HepG2 (cell line): ENCODE data around the gene MRS2. TPM values are rescaled to one million over a fixed set of nuclear protein-coding genes. Genes with fewer than 3 reads are reported as not detected.

Source experiments
- HES4 ChIP-seq: sonication (generic); formaldehyde crosslinking; IDR thresholded peaks from 2 replicates; pipeline ENCODE4 v1.9.0; 2021; ENCODE audit warnings: mild to moderate bottlenecking, missing genetic modification reagents, borderline replicate concordance
- MAFF ChIP-seq: IDR thresholded peaks from 2 replicates; pipeline ENCODE4 v1.6.1; 2011; ENCODE audit warnings: low read depth, low read length, improper control_type of control experiment
- MAZ ChIP-seq, 2 experiments: sonication (generic) in 1 of 2; formaldehyde crosslinking in 1 of 2; IDR thresholded peaks; 2 replicates each; pipeline versions ENCODE4 v1.5.0 to v1.6.1; 2012 to 2020; ENCODE audit warnings: low read depth in 2 of 2, mild to moderate bottlenecking in 2 of 2, borderline replicate concordance in 1 of 2, improper control_type of control experiment in 1 of 2, low read length in 1 of 2, missing genetic modification reagents in 1 of 2, moderate library complexity in 1 of 2
- PLSCR1 ChIP-seq: sonication (generic); formaldehyde crosslinking; IDR thresholded peaks from 2 replicates; pipeline ENCODE4 v1.5.0; 2020; ENCODE audit warnings: missing genetic modification reagents, mild to moderate bottlenecking, borderline replicate concordance
- RAD21 ChIP-seq: fragments of 450-650 bp; formaldehyde crosslinking; IDR thresholded peaks from 2 replicates; pipeline ENCODE4 v1.5.0; 2020; ENCODE audit warnings: mild to moderate bottlenecking
- RORA ChIP-seq: sonication (generic); formaldehyde crosslinking; IDR thresholded peaks from 2 replicates; pipeline ENCODE4 v1.5.0; 2020; ENCODE audit warnings: mild to moderate bottlenecking, missing genetic modification reagents, moderate library complexity
- SMAD3 ChIP-seq: sonication (generic); formaldehyde crosslinking; IDR thresholded peaks from 2 replicates; pipeline ENCODE4 v1.4.0; 2020; ENCODE audit warnings: missing genetic modification reagents
- SRSF1 ChIP-seq: fragments of 200-400 bp; formaldehyde crosslinking; optimal IDR thresholded peaks from 2 replicates; pipeline ENCODE3; 2017; ENCODE audit warnings: mild to moderate bottlenecking, low read depth, low read length, moderate library complexity
- ZFP36 ChIP-seq: fragments of 150-350 bp; IDR thresholded peaks from 2 replicates; pipeline ENCODE4 v1.6.1; 2018; ENCODE audit warnings: borderline replicate concordance, low read length, low read depth; ENCODE audit not compliant: partially characterized antibody
- ZNF280B ChIP-seq: sonication (generic); formaldehyde crosslinking; IDR thresholded peaks from 2 replicates; pipeline ENCODE4 v1.5.0; 2020; ENCODE audit warnings: missing genetic modification reagents, mild to moderate bottlenecking, borderline replicate concordance
- polyA plus RNA-seq, 8 experiments: library from polyadenylated mRNA; depleted of rRNA in 3 of 8; stranded (reverse) in 7 of 8; unstranded in 1 of 8; fragments of >200 nt; fragmentation: Illumina TruSeq in 4 of 8; extraction: Trizol in 4 of 8; gene quantifications; 2 replicates each; pipeline versions ENCODE4 v1.2.1 to v1.2.3, GENCODE V29; 2011 to 2016; ENCODE audit warnings: low read depth in 4 of 8, missing spikeins in 1 of 8, mixed read lengths in 1 of 8; ENCODE audit not compliant: insufficient read depth in 1 of 8
- total RNA-seq, 5 experiments: library from RNA; depleted of rRNA; stranded (reverse); fragments of >200 nt; fragmentation: Illumina TruSeq; extraction: Trizol; gene quantifications; 2 replicates each; pipeline ENCODE4 v1.2.3, GENCODE V29; 2016; ENCODE audit warnings: low read depth in 1 of 5
- TF ChIP-seq, protein P1 (sequence below): sonication (generic); formaldehyde crosslinking; IDR thresholded peaks from 2 replicates; pipeline ENCODE4 v1.4.0; 2020; ENCODE audit warnings: low read depth, missing genetic modification reagents
- TF ChIP-seq, protein P2 (sequence below): sonication (generic); formaldehyde crosslinking; conservative IDR thresholded peaks from 2 replicates; pipeline ENCODE4 v1.4.0; 2020; ENCODE audit warnings: mild to moderate bottlenecking, missing genetic modification reagents, moderate library complexity
- TF ChIP-seq, protein P3 (sequence below): sonication (generic); formaldehyde crosslinking; IDR thresholded peaks from 2 replicates; pipeline ENCODE4 v1.4.0; 2020; ENCODE audit warnings: missing genetic modification reagents, mild to moderate bottlenecking, borderline replicate concordance

MRS2 gene
- total and polyA plus RNA-seq, 2 of the 13 experiments (the other 11 are each of a cell fraction or from before 2014, with no cell fraction given): 31.1 to 83.8 TPM

DNA sequence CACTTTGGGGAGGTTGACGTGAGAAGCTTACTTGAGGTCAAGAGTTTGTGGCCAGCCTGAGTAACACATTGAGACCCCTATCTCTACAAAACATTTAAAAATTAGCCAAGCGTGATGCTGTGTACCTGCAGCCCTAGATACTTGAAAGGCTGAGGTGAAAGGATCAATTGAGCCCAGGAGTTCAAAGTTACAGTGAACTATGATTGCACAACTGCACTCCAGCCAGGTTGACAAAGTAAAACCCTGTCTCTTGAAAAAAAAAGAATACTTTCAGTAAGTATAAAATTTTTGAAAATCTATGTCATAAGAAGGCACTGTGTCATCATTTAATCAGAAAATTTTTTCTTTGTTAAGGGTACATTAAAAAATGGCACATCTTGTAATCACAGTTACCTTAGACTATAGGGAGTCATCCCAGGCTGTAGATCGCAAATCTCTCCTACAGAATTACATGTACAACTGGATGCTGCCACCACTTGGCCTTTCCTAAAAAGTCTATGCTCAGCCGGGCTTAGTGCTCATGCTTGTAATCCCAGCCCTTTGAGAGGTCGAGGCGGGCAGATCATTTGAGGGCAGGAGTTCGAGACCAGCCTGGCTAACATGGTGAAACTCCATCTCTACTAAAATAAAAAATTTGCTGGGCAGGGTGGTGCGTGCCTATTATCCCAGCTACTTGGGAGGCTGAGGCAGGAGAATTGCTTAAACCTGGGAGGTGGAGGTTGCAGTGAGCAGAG is 17.0 kb upstream of the MRS2 start (continued):
- TF ChIP-seq ZNF280B (CRISPR knock-in tag) (no peak), RORA (CRISPR knock-in tag) (no peak), MAZ (IDR thresholded peaks at IDR 0.05; ENCODE audit: borderline replicate concordance, low read depth, low read length) (no peak), MAZ (CRISPR knock-in tag; IDR thresholded peaks at IDR 0.05; ENCODE audit: low read depth) (no peak), MAFF (0 out of 2 replicates have a peak, but pooled peaks have one; percentile 12), HES4 (CRISPR knock-in tag) (no peak), PLSCR1 (no peak), SMAD3 (CRISPR knock-in tag) (peak; percentile 91), SRSF1 (no peak), ZFP36 (no peak), RAD21 (CRISPR knock-in tag) (peak; percentile 63)
- TF ChIP-seq, protein P1, sequence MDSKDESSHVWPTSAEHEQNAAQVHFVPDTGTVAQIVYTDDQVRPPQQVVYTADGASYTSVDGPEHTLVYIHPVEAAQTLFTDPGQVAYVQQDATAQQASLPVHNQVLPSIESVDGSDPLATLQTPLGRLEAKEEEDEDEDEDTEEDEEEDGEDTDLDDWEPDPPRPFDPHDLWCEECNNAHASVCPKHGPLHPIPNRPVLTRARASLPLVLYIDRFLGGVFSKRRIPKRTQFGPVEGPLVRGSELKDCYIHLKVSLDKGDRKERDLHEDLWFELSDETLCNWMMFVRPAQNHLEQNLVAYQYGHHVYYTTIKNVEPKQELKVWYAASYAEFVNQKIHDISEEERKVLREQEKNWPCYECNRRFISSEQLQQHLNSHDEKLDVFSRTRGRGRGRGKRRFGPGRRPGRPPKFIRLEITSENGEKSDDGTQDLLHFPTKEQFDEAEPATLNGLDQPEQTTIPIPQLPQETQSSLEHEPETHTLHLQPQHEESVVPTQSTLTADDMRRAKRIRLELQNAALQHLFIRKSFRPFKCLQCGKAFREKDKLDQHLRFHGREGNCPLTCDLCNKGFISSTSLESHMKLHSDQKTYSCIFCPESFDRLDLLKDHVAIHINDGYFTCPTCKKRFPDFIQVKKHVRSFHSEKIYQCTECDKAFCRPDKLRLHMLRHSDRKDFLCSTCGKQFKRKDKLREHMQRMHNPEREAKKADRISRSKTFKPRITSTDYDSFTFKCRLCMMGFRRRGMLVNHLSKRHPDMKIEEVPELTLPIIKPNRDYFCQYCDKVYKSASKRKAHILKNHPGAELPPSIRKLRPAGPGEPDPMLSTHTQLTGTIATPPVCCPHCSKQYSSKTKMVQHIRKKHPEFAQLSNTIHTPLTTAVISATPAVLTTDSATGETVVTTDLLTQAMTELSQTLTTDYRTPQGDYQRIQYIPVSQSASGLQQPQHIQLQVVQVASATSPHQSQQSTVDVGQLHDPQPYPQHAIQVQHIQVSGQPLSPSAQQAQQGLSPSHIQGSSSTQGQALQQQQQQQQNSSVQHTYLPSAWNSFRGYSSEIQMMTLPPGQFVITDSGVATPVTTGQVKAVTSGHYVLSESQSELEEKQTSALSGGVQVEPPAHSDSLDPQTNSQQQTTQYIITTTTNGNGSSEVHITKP: peak; percentile 55; the same call in 1 of the 2 replicates
- TF ChIP-seq, protein P2, sequence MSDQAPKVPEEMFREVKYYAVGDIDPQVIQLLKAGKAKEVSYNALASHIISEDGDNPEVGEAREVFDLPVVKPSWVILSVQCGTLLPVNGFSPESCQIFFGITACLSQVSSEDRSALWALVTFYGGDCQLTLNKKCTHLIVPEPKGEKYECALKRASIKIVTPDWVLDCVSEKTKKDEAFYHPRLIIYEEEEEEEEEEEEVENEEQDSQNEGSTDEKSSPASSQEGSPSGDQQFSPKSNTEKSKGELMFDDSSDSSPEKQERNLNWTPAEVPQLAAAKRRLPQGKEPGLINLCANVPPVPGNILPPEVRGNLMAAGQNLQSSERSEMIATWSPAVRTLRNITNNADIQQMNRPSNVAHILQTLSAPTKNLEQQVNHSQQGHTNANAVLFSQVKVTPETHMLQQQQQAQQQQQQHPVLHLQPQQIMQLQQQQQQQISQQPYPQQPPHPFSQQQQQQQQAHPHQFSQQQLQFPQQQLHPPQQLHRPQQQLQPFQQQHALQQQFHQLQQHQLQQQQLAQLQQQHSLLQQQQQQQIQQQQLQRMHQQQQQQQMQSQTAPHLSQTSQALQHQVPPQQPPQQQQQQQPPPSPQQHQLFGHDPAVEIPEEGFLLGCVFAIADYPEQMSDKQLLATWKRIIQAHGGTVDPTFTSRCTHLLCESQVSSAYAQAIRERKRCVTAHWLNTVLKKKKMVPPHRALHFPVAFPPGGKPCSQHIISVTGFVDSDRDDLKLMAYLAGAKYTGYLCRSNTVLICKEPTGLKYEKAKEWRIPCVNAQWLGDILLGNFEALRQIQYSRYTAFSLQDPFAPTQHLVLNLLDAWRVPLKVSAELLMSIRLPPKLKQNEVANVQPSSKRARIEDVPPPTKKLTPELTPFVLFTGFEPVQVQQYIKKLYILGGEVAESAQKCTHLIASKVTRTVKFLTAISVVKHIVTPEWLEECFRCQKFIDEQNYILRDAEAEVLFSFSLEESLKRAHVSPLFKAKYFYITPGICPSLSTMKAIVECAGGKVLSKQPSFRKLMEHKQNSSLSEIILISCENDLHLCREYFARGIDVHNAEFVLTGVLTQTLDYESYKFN (CRISPR knock-in tag): peak; percentile 99
- TF ChIP-seq, protein P3, sequence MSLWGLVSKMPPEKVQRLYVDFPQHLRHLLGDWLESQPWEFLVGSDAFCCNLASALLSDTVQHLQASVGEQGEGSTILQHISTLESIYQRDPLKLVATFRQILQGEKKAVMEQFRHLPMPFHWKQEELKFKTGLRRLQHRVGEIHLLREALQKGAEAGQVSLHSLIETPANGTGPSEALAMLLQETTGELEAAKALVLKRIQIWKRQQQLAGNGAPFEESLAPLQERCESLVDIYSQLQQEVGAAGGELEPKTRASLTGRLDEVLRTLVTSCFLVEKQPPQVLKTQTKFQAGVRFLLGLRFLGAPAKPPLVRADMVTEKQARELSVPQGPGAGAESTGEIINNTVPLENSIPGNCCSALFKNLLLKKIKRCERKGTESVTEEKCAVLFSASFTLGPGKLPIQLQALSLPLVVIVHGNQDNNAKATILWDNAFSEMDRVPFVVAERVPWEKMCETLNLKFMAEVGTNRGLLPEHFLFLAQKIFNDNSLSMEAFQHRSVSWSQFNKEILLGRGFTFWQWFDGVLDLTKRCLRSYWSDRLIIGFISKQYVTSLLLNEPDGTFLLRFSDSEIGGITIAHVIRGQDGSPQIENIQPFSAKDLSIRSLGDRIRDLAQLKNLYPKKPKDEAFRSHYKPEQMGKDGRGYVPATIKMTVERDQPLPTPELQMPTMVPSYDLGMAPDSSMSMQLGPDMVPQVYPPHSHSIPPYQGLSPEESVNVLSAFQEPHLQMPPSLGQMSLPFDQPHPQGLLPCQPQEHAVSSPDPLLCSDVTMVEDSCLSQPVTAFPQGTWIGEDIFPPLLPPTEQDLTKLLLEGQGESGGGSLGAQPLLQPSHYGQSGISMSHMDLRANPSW: peak; percentile 94
